HEK293 (cell line): ENCODE data around the gene CEMP1.

ENCODE experiments used
- CTCF ChIA-PET: fragments of 350-600 bp; formaldehyde crosslinking; extraction: SDS; loops from one replicate; lab custom pipeline; 2021; ENCODE audit warnings: antibody characterized with exemption; lab: Yijun Ruan, JAX
- POLR2A ChIA-PET: fragments of 300-600 bp; formaldehyde crosslinking; extraction: SDS; loops from one replicate; lab custom pipeline; 2020; ENCODE audit warnings: antibody characterized with exemption, inconsistent platforms; lab: Yijun Ruan, JAX
- H3K27ac ChIP-seq: fragments of 200-500 bp; sonication (Bioruptor generic); 2 replicates; pipeline ENCODE4 v1.5.1; 2014; ENCODE audit warnings: low read depth, low read length, control low read depth, inconsistent platforms; ENCODE audit errors: extremely low read depth
- H3K36me3 ChIP-seq, 2 experiments: fragments of 200-500 bp in 1 of 2; sonication (Bioruptor generic) in 1 of 2; 1 replicate in 1 of 2; 2 replicates in 1 of 2; pipeline ENCODE4 v1.5.1; 2014 to 2017; ENCODE audit warnings: inconsistent platforms in 2 of 2, low read length in 2 of 2; ENCODE audit not compliant: control insufficient read depth in 2 of 2, insufficient read depth in 1 of 2
- H3K4me1 ChIP-seq: fragments of 200-500 bp; sonication (Bioruptor generic); 2 replicates; pipeline ENCODE4 v1.5.1; 2014; ENCODE audit warnings: mild to moderate bottlenecking, low read length, inconsistent platforms; ENCODE audit not compliant: control insufficient read depth, insufficient read depth
- H3K4me3 ChIP-seq: 2 replicates; pipeline ENCODE4 v1.5.1; 2011; ENCODE audit warnings: low read depth, mild to moderate bottlenecking, control low read depth, low read length, moderate library complexity
- H3K9me3 ChIP-seq: fragments of 200-500 bp; sonication (Bioruptor generic); 2 replicates; pipeline ENCODE4 v1.5.1; 2014; ENCODE audit warnings: low read depth, low read length, inconsistent platforms; ENCODE audit not compliant: control insufficient read depth, insufficient read depth
- BCL11B ChIP-seq: fragments of 450-650 bp; formaldehyde crosslinking; IDR thresholded peaks from 2 replicates; pipeline ENCODE4 v1.5.1; 2016; ENCODE audit warnings: low read depth, missing biosample characterization, missing genetic modification characterization
- GLI2 ChIP-seq: fragments of 450-650 bp; formaldehyde crosslinking; IDR thresholded peaks from 2 replicates; pipeline ENCODE4; 2017; ENCODE audit warnings: missing biosample characterization, missing genetic modification characterization, low read depth, borderline replicate concordance
- GLIS2 ChIP-seq: fragments of 450-650 bp; formaldehyde crosslinking; IDR thresholded peaks from 2 replicates; pipeline ENCODE4 v1.5.1; 2016; ENCODE audit warnings: missing biosample characterization, missing genetic modification characterization
- KLF1 ChIP-seq: fragments of 450-650 bp; formaldehyde crosslinking; IDR thresholded peaks from 2 replicates; pipeline ENCODE4 v1.5.1; 2016; ENCODE audit warnings: missing biosample characterization, missing genetic modification characterization
- REPIN1 ChIP-seq: fragments of 450-650 bp; formaldehyde crosslinking; IDR thresholded peaks from 2 replicates; pipeline ENCODE4 v1.5.1; 2017; ENCODE audit warnings: missing biosample characterization, missing genetic modification characterization, low read depth
- SP7 ChIP-seq: fragments of 450-650 bp; formaldehyde crosslinking; IDR thresholded peaks from 2 replicates; pipeline ENCODE4 v1.5.1; 2016; ENCODE audit warnings: missing biosample characterization, missing genetic modification characterization
- TRIM28 ChIP-seq: IDR thresholded peaks from 2 replicates; pipeline ENCODE4 v1.6.1; 2011; ENCODE audit warnings: low read length, control low read depth, borderline replicate concordance
- ZBTB8A ChIP-seq: fragments of 450-650 bp; formaldehyde crosslinking; IDR thresholded peaks from 2 replicates; pipeline ENCODE4 v1.5.1; 2016; ENCODE audit warnings: missing biosample characterization, missing genetic modification characterization
- ZFP41 ChIP-seq: fragments of 450-650 bp; formaldehyde crosslinking; IDR thresholded peaks from 2 replicates; pipeline ENCODE4 v1.5.1; 2016; ENCODE audit warnings: missing biosample characterization, missing genetic modification characterization, borderline replicate concordance
- ZNF211 ChIP-seq: fragments of 450-650 bp; formaldehyde crosslinking; IDR thresholded peaks from 2 replicates; pipeline ENCODE4 v1.5.1; 2016; ENCODE audit warnings: low read depth, missing biosample characterization, missing genetic modification characterization
- ZNF404 ChIP-seq: fragments of 450-650 bp; formaldehyde crosslinking; IDR thresholded peaks from 2 replicates; pipeline ENCODE4 v1.5.1; 2017; ENCODE audit warnings: missing biosample characterization, missing genetic modification characterization
- ZNF426 ChIP-seq: fragments of 450-650 bp; formaldehyde crosslinking; IDR thresholded peaks from 2 replicates; pipeline ENCODE4 v1.5.1; 2017; ENCODE audit warnings: missing biosample characterization, missing genetic modification characterization, mild to moderate bottlenecking, inconsistent platforms, moderate library complexity
- ZNF501 ChIP-seq: fragments of 450-650 bp; formaldehyde crosslinking; IDR thresholded peaks from 2 replicates; pipeline ENCODE4 v1.5.1; 2016; ENCODE audit warnings: missing biosample characterization, missing genetic modification characterization
- ZNF510 ChIP-seq: fragments of 450-650 bp; formaldehyde crosslinking; IDR thresholded peaks from 2 replicates; pipeline ENCODE4 v1.5.1; 2018; ENCODE audit warnings: mild to moderate bottlenecking, missing genetic modification characterization, missing biosample characterization; ENCODE audit not compliant: insufficient replicate concordance
- ZNF561 ChIP-seq: fragments of 450-650 bp; IDR thresholded peaks from 2 replicates; pipeline ENCODE4 v1.5.1; 2018; ENCODE audit warnings: missing biosample characterization, missing genetic modification characterization, borderline replicate concordance
- ZNF654 ChIP-seq: fragments of 450-650 bp; formaldehyde crosslinking; IDR thresholded peaks from 2 replicates; pipeline ENCODE4 v1.5.1; 2016; ENCODE audit warnings: low read depth, missing biosample characterization, missing genetic modification characterization
- ZNF664 ChIP-seq: fragments of 450-650 bp; formaldehyde crosslinking; IDR thresholded peaks from 2 replicates; pipeline ENCODE4 v1.5.1; 2016; ENCODE audit warnings: missing biosample characterization, missing genetic modification characterization
- ZNF677 ChIP-seq: fragments of 450-650 bp; IDR thresholded peaks from 2 replicates; pipeline ENCODE4 v1.5.0; 2018; ENCODE audit warnings: missing biosample characterization, mild to moderate bottlenecking, missing genetic modification characterization, moderate library complexity
- ZNF76 ChIP-seq: fragments of 450-650 bp; formaldehyde crosslinking; IDR thresholded peaks from 2 replicates; pipeline ENCODE4; 2016; ENCODE audit warnings: low read depth, missing biosample characterization, missing genetic modification characterization, borderline replicate concordance
- ZNF776 ChIP-seq: fragments of 450-650 bp; formaldehyde crosslinking; IDR thresholded peaks from 2 replicates; pipeline ENCODE4 v1.5.0; 2017; ENCODE audit warnings: missing biosample characterization, missing genetic modification characterization, borderline replicate concordance
- ZNF843 ChIP-seq: fragments of 450-650 bp; formaldehyde crosslinking; IDR thresholded peaks from 2 replicates; pipeline ENCODE4 v1.5.1; 2016; ENCODE audit warnings: missing biosample characterization, missing genetic modification characterization
- ZSCAN16 ChIP-seq: fragments of 450-650 bp; formaldehyde crosslinking; IDR thresholded peaks from 2 replicates; pipeline ENCODE4 v1.5.1; 2016; ENCODE audit warnings: missing biosample characterization, missing genetic modification characterization
- TF ChIP-seq, protein P1 (sequence below): fragments of 450-650 bp; formaldehyde crosslinking; IDR thresholded peaks from 2 replicates; pipeline ENCODE4 v1.5.1; 2016; ENCODE audit warnings: missing biosample characterization, missing genetic modification characterization
- TF ChIP-seq, protein P2 (sequence below): fragments of 450-650 bp; formaldehyde crosslinking; IDR thresholded peaks from 2 replicates; pipeline ENCODE4 v1.5.1; 2017; ENCODE audit warnings: missing biosample characterization, mild to moderate bottlenecking, missing genetic modification characterization, moderate library complexity
- TF ChIP-seq, protein P3 (sequence below): fragments of 450-650 bp; formaldehyde crosslinking; IDR thresholded peaks from 2 replicates; pipeline ENCODE4 v1.5.1; 2016; ENCODE audit warnings: missing biosample characterization, missing genetic modification characterization, low read depth
- TF ChIP-seq, protein P4 (sequence below): fragments of 450-650 bp; formaldehyde crosslinking; IDR thresholded peaks from 2 replicates; pipeline ENCODE4 v1.5.1; 2016; ENCODE audit warnings: missing biosample characterization, missing genetic modification characterization
- TF ChIP-seq, protein P5 (sequence below): fragments of 450-650 bp; IDR thresholded peaks from 2 replicates; pipeline ENCODE4 v1.5.1; 2018; ENCODE audit warnings: missing biosample characterization, mild to moderate bottlenecking, missing genetic modification characterization

The CEMP1 gene

DNA sequence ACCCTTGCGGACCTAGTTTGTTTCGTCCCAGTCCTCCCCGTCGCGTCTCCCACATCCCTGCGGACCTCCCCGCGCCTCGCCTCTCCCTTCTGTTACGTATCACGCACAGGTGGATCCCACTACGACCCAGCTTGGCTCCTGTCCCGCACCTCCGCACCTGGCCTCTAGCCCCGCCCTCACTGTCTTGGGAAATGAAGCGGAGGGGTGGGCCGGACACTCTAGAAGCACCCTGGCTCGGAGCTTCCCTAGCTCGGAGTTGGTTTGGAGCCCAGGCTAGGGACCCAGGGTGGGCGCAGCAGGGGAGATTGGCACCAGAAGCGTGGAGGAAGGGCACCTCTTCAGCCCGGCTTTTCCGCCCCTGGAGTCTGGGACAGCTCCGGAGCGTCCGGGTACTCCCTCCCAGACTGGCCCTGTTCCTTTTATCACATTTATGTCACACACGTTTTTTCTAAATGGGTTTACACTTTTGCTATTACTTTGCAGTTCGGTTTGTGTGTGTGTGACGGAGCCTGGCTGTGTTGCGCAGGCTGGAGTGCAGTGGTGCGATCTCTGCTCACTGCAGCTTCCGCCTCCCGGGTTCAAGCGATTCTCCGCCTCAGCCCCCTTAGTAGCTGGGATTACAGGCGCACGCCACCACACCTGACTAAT lies 1.4 kb upstream of the CEMP1 start (continued):
- TF ChIP-seq BCL11B (tag by site-specific recombination) (no peak), REPIN1 (tag by site-specific recombination) (no peak), ZSCAN16 (tag by site-specific recombination) (0 out of 2 replicates have a peak, but pooled peaks have one; percentile 29), ZNF76 (tag by site-specific recombination) (no peak), ZNF776 (no peak), ZBTB8A (tag by site-specific recombination) (peak; percentile 82), ZNF677 (tag by site-specific recombination) (no peak), ZFP41 (tag by site-specific recombination) (no peak), ZNF501 (0 out of 2 replicates have a peak, but pooled peaks have one; percentile 15)
- TF ChIP-seq, protein P1, sequence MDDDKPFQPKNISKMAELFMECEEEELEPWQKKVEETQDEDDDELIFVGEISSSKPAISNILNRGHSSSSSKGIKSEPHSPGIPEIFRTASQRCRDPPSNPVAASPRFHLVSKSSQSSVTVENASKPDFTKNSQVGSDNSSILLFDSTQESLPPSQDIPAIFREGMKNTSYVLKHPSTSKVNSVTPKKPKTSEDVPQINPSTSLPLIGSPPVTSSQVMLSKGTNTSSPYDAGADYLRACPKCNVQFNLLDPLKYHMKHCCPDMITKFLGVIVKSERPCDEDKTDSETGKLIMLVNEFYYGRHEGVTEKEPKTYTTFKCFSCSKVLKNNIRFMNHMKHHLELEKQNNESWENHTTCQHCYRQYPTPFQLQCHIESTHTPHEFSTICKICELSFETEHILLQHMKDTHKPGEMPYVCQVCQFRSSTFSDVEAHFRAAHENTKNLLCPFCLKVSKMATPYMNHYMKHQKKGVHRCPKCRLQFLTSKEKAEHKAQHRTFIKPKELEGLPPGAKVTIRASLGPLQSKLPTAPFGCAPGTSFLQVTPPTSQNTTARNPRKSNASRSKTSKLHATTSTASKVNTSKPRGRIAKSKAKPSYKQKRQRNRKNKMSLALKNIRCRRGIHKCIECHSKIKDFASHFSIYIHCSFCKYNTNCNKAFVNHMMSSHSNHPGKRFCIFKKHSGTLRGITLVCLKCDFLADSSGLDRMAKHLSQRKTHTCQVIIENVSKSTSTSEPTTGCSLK: no peak
- TF ChIP-seq, all 188 proteins: peak for 34

DNA sequence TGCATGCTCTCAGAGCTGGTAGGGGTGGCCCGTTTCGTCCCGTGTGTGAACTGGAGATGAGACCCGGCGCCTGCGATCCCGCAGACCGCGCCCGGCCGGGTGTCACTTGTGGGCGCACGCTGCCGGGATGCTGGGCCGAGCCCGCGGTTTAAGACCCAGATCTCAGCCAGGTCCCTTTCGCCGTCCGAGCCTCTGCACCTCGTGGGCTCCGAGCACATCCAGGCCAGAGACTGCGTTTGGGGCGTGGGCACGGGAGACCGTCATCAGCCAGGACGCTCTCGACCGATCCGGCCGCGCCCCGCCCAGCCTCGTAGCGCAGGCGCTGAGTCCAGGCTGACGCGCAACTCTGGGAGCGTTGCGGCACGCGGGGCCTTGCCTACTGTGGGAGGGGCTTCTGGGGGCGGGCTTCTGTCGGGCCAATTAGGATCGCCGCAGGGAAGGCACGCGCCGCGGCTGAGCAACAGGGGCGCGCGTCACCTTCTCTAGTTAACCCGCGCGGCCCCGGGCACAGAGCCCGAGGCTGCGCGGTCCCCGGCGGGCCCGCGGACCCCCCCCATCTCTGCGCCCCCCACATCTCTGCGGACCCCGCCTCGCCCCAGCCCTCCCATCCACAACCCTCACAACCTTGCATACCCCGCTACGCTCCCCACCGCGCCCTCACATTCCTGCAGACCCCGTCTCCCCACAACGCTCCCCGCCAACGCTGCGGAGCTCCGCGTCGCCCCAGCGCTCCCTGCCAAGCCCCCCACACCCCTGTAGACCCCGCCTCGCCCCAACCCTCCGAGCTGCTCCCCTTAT lies 687 bp upstream of the CEMP1 start:
- H3K9me3 ChIP-seq: no peaks in the 10 kb centered on the region
- peaks cover 3% of the 10 kb centered on the region; the same call in 1 of the 2 replicates for H3K4me1 ChIP-seq
- peaks cover 0 to 41% of the 10 kb centered on the region in 2 experiments; a peak in 1 of 3 replicates for H3K36me3 ChIP-seq
- H3K4me3 ChIP-seq: peak overlapping the region; percentile 44
- ChIA-PET CTCF (no interaction called here), POLR2A (interaction anchor here (0.8 to 3.6 kb wide), 6 partner anchors 12 to 377 kb away, joined by 3 to 25 read pairs (median 3); partner anchors contain the start of genes AMDHD2, DNASE1L2, TBC1D24 and TRAF7)
- peak overlapping the region; percentile 28; the same call in 1 of the 2 replicates for H3K27ac ChIP-seq
- TF ChIP-seq, protein P2, sequence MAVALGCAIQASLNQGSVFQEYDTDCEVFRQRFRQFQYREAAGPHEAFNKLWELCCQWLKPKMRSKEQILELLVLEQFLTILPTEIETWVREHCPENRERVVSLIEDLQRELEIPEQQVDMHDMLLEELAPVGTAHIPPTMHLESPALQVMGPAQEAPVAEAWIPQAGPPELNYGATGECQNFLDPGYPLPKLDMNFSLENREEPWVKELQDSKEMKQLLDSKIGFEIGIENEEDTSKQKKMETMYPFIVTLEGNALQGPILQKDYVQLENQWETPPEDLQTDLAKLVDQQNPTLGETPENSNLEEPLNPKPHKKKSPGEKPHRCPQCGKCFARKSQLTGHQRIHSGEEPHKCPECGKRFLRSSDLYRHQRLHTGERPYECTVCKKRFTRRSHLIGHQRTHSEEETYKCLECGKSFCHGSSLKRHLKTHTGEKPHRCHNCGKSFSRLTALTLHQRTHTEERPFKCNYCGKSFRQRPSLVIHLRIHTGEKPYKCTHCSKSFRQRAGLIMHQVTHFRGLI (tag by site-specific recombination): peak; percentile 47; the same call in 1 of the 2 replicates
- TF ChIP-seq ZNF404 (tag by site-specific recombination) (no peak), ZNF664 (tag by site-specific recombination) (no peak), ZNF510 (tag by site-specific recombination) (no peak), ZNF654 (tag by site-specific recombination) (no peak), TRIM28 (no peak), ZNF211 (no peak), ZNF843 (tag by site-specific recombination) (no peak), ZNF426 (tag by site-specific recombination) (no peak), GLIS2 (no peak; the same call in 1 of the 2 replicates), GLI2 (tag by site-specific recombination) (no peak), ZNF561 (tag by site-specific recombination) (no peak), SP7 (tag by site-specific recombination) (no peak; the same call in 1 of the 2 replicates), KLF1 (peak; percentile 75; the same call in 1 of the 2 replicates)
- TF ChIP-seq, protein P3, sequence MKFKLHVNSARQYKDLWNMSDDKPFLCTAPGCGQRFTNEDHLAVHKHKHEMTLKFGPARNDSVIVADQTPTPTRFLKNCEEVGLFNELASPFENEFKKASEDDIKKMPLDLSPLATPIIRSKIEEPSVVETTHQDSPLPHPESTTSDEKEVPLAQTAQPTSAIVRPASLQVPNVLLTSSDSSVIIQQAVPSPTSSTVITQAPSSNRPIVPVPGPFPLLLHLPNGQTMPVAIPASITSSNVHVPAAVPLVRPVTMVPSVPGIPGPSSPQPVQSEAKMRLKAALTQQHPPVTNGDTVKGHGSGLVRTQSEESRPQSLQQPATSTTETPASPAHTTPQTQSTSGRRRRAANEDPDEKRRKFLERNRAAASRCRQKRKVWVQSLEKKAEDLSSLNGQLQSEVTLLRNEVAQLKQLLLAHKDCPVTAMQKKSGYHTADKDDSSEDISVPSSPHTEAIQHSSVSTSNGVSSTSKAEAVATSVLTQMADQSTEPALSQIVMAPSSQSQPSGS: 0 out of 2 replicates have a peak, but pooled peaks have one; percentile 24
- TF ChIP-seq, protein P4, sequence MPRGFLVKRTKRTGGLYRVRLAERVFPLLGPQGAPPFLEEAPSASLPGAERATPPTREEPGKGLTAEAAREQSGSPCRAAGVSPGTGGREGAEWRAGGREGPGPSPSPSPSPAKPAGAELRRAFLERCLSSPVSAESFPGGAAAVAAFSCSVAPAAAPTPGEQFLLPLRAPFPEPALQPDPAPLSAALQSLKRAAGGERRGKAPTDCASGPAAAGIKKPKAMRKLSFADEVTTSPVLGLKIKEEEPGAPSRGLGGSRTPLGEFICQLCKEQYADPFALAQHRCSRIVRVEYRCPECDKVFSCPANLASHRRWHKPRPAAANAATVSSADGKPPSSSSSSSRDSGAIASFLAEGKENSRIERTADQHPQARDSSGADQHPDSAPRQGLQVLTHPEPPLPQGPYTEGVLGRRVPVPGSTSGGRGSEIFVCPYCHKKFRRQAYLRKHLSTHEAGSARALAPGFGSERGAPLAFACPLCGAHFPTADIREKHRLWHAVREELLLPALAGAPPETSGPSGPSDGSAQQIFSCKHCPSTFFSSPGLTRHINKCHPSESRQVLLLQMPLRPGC: peak; percentile 68
- TF ChIP-seq, protein P5, sequence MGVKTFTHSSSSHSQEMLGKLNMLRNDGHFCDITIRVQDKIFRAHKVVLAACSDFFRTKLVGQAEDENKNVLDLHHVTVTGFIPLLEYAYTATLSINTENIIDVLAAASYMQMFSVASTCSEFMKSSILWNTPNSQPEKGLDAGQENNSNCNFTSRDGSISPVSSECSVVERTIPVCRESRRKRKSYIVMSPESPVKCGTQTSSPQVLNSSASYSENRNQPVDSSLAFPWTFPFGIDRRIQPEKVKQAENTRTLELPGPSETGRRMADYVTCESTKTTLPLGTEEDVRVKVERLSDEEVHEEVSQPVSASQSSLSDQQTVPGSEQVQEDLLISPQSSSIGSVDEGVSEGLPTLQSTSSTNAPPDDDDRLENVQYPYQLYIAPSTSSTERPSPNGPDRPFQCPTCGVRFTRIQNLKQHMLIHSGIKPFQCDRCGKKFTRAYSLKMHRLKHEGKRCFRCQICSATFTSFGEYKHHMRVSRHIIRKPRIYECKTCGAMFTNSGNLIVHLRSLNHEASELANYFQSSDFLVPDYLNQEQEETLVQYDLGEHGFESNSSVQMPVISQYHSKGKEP (tag by site-specific recombination): no peak
